ENCODE results near the gene MAP3K2. TPM values are rescaled to one million over a fixed set of nuclear protein-coding genes. Genes with fewer than 3 reads are reported as not detected.
A peak's percentile ranks its signal among the peaks of the same experiment; 100 is the strongest.

MAP3K2 gene
- total and polyA plus RNA-seq, 4 donors, result 6.6 to 79.3 (median 40.6) TPM

GRCh38 chr2:127382831-127383230, 4.9 kb downstream of the MAP3K2 start:
- no peaks in the 10 kb centered on the region for H3K36me3 ChIP-seq (ENCODE audit: control insufficient read depth in 1 of 2, insufficient read depth in 2 of 2, low read length in 1 of 2)
- DNase-seq, result no peak
- no peaks in the 10 kb centered on the region for H3K4me1 ChIP-seq (ENCODE audit: control insufficient read depth in 1 of 2, insufficient read depth in 2 of 2, low read length in 2 of 2)
- 64 to 68% methylated on average over 3 of the region's 3 CpGs for WGBS, 2 donors
- no peaks in the 10 kb centered on the region for H3K27me3 ChIP-seq (ENCODE audit: control insufficient read depth in 1 of 2, insufficient read depth in 2 of 2, low read length in 1 of 2)
- no peak overlapping the region for H3K4me3 ChIP-seq (ENCODE audit: low read length in 2 of 2)
- intact Hi-C loops (cut with DNase I), result loop anchor here in 1 of 2 donors (5.0 kb wide), 1 partner anchor 34 kb away; the partner anchor contains the start of gene PROC
- ATAC-seq (ENCODE audit: low FRiP score), result no peak
- H3K9me3 ChIP-seq (ENCODE audit: control insufficient read depth, low read length), result no peaks in the 10 kb centered on the region
- no peak overlapping the region for H3K27ac ChIP-seq (ENCODE audit: low read depth in 1 of 2, low read length in 2 of 2)

GRCh38 chr2:127381762-127382161, 6.0 kb downstream of the MAP3K2 start:
- Histone ChIP-seq H3K4me3 (ENCODE audit: low read length in 2 of 2) (no peak overlapping the region), H3K9me3 (ENCODE audit: control insufficient read depth, low read length) (no peaks in the 10 kb centered on the region), H3K36me3 (ENCODE audit: control insufficient read depth in 1 of 2, insufficient read depth in 2 of 2, low read length in 1 of 2) (no peaks in the 10 kb centered on the region), H3K4me1 (ENCODE audit: control insufficient read depth in 1 of 2, insufficient read depth in 2 of 2, low read length in 2 of 2) (no peaks in the 10 kb centered on the region), H3K27ac (ENCODE audit: low read depth in 1 of 2, low read length in 2 of 2) (no peak overlapping the region), H3K27me3 (ENCODE audit: control insufficient read depth in 1 of 2, insufficient read depth in 2 of 2, low read length in 1 of 2) (no peaks in the 10 kb centered on the region)
- intact Hi-C loops (cut with DNase I), result loop anchor here in 1 of 2 donors (5.0 kb wide), 1 partner anchor 36 kb away; the partner anchor contains the start of gene PROC
- 72 to 75% methylated on average over 5 of the region's 5 CpGs for WGBS, 2 donors
- ATAC-seq (ENCODE audit: low FRiP score) (no peak), DNase-seq (no peak)

- Histone ChIP-seq H3K27me3 (ENCODE audit: control insufficient read depth in 1 of 2, insufficient read depth in 2 of 2, low read length in 1 of 2) (no peaks in the 10 kb centered on the region), H3K4me3 (ENCODE audit: low read length in 2 of 2) (no peak overlapping the region), H3K9me3 (ENCODE audit: control insufficient read depth, low read length) (no peaks in the 10 kb centered on the region), H3K36me3 (ENCODE audit: control insufficient read depth in 1 of 2, insufficient read depth in 2 of 2, low read length in 1 of 2) (no peaks in the 10 kb centered on the region), H3K4me1 (ENCODE audit: control insufficient read depth in 1 of 2, insufficient read depth in 2 of 2, low read length in 2 of 2) (no peaks in the 10 kb centered on the region), H3K27ac (ENCODE audit: low read depth in 1 of 2, low read length in 2 of 2) (no peak overlapping the region)
- intact Hi-C loops (cut with DNase I), result loop anchor here in 1 of 2 donors (5.0 kb wide), 1 partner anchor 37 kb away; the partner anchor contains the start of gene PROC
- WGBS, 2 donors, result 85 to 87% methylated on average over 4 of the region's 4 CpGs
- ATAC-seq (ENCODE audit: low FRiP score), result no peak
- DNase-seq, result no peak
Measured at GRCh38 chr2:127379712-127380355, 7.9 kb downstream of the MAP3K2 start.

DNA sequence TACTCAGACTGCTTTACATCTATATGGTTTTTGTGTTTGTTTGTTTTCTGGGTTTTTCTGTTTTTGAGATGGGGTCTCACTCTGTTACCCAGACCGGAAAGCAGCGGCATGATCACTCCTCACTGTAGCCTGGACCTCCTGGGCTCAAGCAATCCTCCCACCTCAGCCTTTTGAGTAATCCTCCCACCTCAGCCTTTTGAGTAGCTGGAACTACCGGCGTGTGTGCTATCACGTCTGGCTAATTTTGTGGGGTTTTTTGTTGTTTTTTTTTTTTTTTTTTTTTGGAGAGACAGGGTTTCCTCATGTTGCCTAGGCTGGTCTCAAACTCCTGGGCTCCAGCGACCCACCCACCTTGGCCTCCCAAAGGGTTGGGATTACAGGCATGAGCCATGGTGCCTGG, 9.1 kb downstream of the MAP3K2 start:
- no peaks in the 10 kb centered on the region for H3K27me3 ChIP-seq (ENCODE audit: control insufficient read depth in 1 of 2, insufficient read depth in 2 of 2, low read length in 1 of 2)
- ATAC-seq (ENCODE audit: low FRiP score) (no peak), DNase-seq (no peak)
- H3K4me1 ChIP-seq (ENCODE audit: control insufficient read depth in 1 of 2, insufficient read depth in 2 of 2, low read length in 2 of 2), result no peaks in the 10 kb centered on the region
- H3K9me3 ChIP-seq (ENCODE audit: control insufficient read depth, low read length), result no peaks in the 10 kb centered on the region
- intact Hi-C loops (cut with DNase I), result no loop called here
- H3K36me3 ChIP-seq (ENCODE audit: control insufficient read depth in 1 of 2, insufficient read depth in 2 of 2, low read length in 1 of 2), result no peaks in the 10 kb centered on the region
- H3K27ac ChIP-seq (ENCODE audit: low read depth in 1 of 2, low read length in 2 of 2), result no peak overlapping the region
- WGBS, 2 donors, result 79 to 81% methylated on average over 6 of the region's 6 CpGs
- no peak overlapping the region for H3K4me3 ChIP-seq (ENCODE audit: low read length in 2 of 2)

DNA sequence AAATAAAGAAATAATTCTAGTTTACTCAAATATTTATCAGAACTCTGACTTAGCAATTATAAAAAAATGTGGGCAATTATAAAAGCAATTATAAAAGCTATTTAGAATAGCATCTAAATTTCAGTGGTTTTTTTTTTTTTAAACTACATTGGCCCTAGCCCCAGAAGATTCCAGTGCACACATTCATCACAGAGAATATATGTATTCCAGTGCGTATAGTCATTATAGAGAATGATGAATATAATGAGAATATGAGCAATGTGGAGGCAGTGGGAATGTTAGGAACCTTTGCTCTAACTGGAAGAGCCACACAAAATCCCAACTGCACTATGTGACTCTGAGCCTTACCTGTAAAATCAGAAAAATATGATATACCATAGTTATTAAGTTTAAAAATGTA, 10.5 kb downstream of the MAP3K2 start:
- Histone ChIP-seq H3K27ac (ENCODE audit: low read depth in 1 of 2, low read length in 2 of 2) (no peak overlapping the region), H3K36me3 (ENCODE audit: control insufficient read depth in 1 of 2, insufficient read depth in 2 of 2, low read length in 1 of 2) (no peaks in the 10 kb centered on the region), H3K27me3 (ENCODE audit: control insufficient read depth in 1 of 2, insufficient read depth in 2 of 2, low read length in 1 of 2) (no peaks in the 10 kb centered on the region), H3K4me1 (ENCODE audit: control insufficient read depth in 1 of 2, insufficient read depth in 2 of 2, low read length in 2 of 2) (no peaks in the 10 kb centered on the region), H3K9me3 (ENCODE audit: control insufficient read depth, low read length) (no peaks in the 10 kb centered on the region), H3K4me3 (ENCODE audit: low read length in 2 of 2) (no peak overlapping the region)
- 90 to 92% methylated on average over 1 of the region's 1 CpG for WGBS, 2 donors
- DNase-seq (no peak), ATAC-seq (ENCODE audit: low FRiP score) (no peak)
- intact Hi-C loops (cut with DNase I), result no loop called here

DNA sequence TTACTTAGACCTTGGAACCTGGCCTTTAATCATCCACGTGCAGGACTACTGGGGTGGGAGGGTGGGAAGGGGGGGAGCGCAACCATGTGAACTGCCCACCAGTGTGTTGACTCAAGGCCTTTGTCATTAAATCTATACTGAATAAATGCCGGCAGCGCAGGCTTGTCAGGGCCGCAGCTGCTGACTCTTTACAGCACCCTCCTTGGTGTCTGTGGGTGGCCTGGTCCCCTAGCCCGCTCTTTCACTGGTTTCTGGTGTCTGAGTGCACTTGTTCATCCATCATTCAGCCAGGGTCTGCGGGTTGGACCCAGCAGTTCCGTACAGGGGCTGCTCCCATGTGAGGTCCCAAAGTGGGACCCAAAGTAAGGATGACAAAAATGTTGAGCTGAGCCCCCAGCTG, 11.5 kb downstream of the MAP3K2 start:
- no peaks in the 10 kb centered on the region for H3K9me3 ChIP-seq (ENCODE audit: control insufficient read depth, low read length)
- no peaks in the 10 kb centered on the region for H3K36me3 ChIP-seq (ENCODE audit: control insufficient read depth in 1 of 2, insufficient read depth in 2 of 2, low read length in 1 of 2)
- H3K27ac ChIP-seq (ENCODE audit: low read depth in 1 of 2, low read length in 2 of 2), result no peak overlapping the region
- no peaks in the 10 kb centered on the region for H3K4me1 ChIP-seq (ENCODE audit: control insufficient read depth in 1 of 2, insufficient read depth in 2 of 2, low read length in 2 of 2)
- H3K27me3 ChIP-seq (ENCODE audit: control insufficient read depth in 1 of 2, insufficient read depth in 2 of 2, low read length in 1 of 2), result no peaks in the 10 kb centered on the region
- intact Hi-C loops (cut with DNase I), result no loop called here
- ATAC-seq (ENCODE audit: low FRiP score) (no peak), DNase-seq (no peak)
- no peak overlapping the region for H3K4me3 ChIP-seq (ENCODE audit: low read length in 2 of 2)
- WGBS, 2 donors, result 86 to 87% methylated on average over 8 of the region's 8 CpGs

DNA sequence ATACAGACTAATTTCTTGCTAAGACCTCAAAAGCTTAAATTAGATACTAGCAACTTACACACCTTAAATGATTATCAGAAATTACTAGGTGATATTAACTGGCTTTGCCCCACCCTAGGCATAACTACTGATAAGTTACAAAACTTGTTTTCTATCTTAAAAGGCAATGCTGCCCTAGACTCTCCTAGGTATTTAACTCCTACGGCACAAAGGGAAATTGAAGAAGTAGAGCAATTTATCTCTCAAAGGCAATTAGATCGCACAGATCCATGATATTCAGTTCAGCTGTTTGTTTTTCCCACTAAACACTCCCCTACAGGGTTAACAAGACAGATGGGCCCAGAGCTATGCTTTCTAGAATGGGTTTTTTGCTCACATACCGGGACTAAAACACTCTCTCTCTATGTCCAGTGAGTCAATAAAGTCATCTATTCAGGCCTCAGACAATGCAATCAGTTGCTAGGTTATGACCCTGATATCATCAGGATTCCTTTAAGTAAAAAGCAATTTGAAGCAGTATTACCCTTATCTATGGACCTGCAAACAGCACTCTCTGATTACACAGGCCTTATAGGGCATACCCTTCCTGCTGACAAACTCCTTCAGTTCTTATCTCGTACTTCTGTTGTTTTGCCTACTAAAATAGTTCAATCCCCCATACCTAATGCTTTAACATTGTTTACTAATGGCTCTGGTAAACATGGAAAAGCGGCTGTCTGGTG, 14.3 kb downstream of the MAP3K2 start:
- H3K27ac ChIP-seq (ENCODE audit: low read depth in 1 of 2, low read length in 2 of 2), result no peak overlapping the region
- no peaks in the 10 kb centered on the region for H3K9me3 ChIP-seq (ENCODE audit: control insufficient read depth, low read length)
- no peak overlapping the region for H3K4me3 ChIP-seq (ENCODE audit: low read length in 2 of 2)
- DNase-seq, result no peak
- 95 to 96% methylated on average over 5 of the region's 5 CpGs for WGBS, 2 donors
- H3K36me3 ChIP-seq (ENCODE audit: control insufficient read depth in 1 of 2, insufficient read depth in 2 of 2, low read length in 1 of 2), result no peaks in the 10 kb centered on the region
- no peaks in the 10 kb centered on the region for H3K27me3 ChIP-seq (ENCODE audit: control insufficient read depth in 1 of 2, insufficient read depth in 2 of 2, low read length in 1 of 2)
- intact Hi-C loops (cut with DNase I), result loop anchor here in 1 of 2 donors (5.0 kb wide), 1 partner anchor 39 kb away; no protein-coding TSS in a partner anchor
- ATAC-seq (ENCODE audit: low FRiP score), result no peak
- no peaks in the 10 kb centered on the region for H3K4me1 ChIP-seq (ENCODE audit: control insufficient read depth in 1 of 2, insufficient read depth in 2 of 2, low read length in 2 of 2)

DNA sequence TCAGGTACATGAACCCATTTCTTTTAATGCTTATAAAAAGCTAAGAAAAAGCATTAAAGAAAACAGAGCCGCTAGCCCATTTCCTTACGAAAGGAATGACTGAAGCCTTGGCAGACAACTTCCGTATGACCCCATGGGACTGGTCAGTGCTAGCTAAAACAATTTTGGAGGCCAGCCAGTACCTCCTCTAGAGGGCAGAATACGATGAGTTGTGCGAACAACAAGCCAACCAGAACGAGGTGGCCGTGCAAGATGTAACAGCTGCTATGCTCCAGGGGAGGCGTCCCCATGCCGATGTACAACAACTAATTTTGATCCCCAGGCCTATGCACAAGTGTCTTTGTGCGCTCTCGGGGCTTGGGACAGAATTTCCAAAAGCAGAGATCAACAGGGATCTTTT, 16.7 kb downstream of the MAP3K2 start:
- DNase-seq, result peak; percentile 81 to 83
- H3K27me3 ChIP-seq (ENCODE audit: control insufficient read depth in 1 of 2, insufficient read depth in 2 of 2, low read length in 1 of 2), result no peaks in the 10 kb centered on the region
- H3K27ac ChIP-seq (ENCODE audit: low read depth in 1 of 2, low read length in 2 of 2), result peak overlapping the region in 1 of 2 donors; percentile 75
- H3K9me3 ChIP-seq (ENCODE audit: control insufficient read depth, low read length), result no peaks in the 10 kb centered on the region
- peak overlapping the region in 1 of 2 donors; percentile 11 for H3K4me3 ChIP-seq (ENCODE audit: low read length in 2 of 2)
- intact Hi-C loops (cut with DNase I), result loop anchor here in 1 of 2 donors (5.0 kb wide), 1 partner anchor 41 kb away; no protein-coding TSS in a partner anchor
- WGBS, 2 donors, result 15 to 18% methylated on average over 11 of the region's 11 CpGs
- H3K4me1 ChIP-seq (ENCODE audit: control insufficient read depth in 1 of 2, insufficient read depth in 2 of 2, low read length in 2 of 2), result no peaks in the 10 kb centered on the region
- ATAC-seq (ENCODE audit: low FRiP score), result peak; percentile 82
- H3K36me3 ChIP-seq (ENCODE audit: control insufficient read depth in 1 of 2, insufficient read depth in 2 of 2, low read length in 1 of 2), result no peaks in the 10 kb centered on the region

Measured in aorta (tissue), 5 donors.